ENCODE data around the gene AGER. TPM values are rescaled to one million over a fixed set of nuclear protein-coding genes. Genes with fewer than 3 reads are reported as not detected.
A peak's percentile ranks its signal among the peaks of the same experiment; 100 is the strongest.

Gene AGER
- total RNA-seq, 4 donors from 2014 or later = 0.59 to 1.7 (median 1.4) TPM

DNA sequence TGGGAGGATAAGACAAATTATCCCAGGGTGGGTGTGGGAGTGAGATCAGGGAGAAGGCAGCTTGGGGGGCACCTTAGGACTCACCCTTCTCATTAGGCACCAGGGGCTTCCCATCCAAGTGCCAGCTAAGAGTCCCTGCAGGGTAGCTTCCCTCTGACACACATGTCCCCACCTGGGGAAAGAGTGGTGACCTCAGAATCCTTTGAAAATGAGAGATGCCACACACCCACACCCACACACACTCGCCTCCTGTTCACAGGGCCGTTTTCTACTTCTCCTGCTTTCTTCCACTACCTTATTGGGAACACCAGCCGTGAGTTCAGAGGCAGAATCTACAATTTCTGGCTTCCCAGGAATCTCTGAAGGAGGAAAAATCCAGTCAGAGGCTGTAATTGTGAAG lies 1.0 kb downstream of the AGER start:
- DNase-seq = no peak
- 63 to 79% methylated on average over 3 of the region's 3 CpGs for WGBS, 2 donors
- Histone ChIP-seq H3K4me1 (peaks cover 14 to 79% (median 44%) of the 10 kb centered on the region in 3 donors), H3K36me3 (peaks cover 15 to 71% (median 19%) of the 10 kb centered on the region in 3 donors), H3K4me3 (no peak overlapping the region), H3K27me3 (no peaks in the 10 kb centered on the region), H3K27ac (peak overlapping the region in 3 of 4 donors; percentile 66 to 99 (median 99)), H3K9me3 (no peaks in the 10 kb centered on the region)
- TF ChIP-seq POLR2A (IDR thresholded peaks at IDR 0.05) = no peak
- TF ChIP-seq, protein P1, sequence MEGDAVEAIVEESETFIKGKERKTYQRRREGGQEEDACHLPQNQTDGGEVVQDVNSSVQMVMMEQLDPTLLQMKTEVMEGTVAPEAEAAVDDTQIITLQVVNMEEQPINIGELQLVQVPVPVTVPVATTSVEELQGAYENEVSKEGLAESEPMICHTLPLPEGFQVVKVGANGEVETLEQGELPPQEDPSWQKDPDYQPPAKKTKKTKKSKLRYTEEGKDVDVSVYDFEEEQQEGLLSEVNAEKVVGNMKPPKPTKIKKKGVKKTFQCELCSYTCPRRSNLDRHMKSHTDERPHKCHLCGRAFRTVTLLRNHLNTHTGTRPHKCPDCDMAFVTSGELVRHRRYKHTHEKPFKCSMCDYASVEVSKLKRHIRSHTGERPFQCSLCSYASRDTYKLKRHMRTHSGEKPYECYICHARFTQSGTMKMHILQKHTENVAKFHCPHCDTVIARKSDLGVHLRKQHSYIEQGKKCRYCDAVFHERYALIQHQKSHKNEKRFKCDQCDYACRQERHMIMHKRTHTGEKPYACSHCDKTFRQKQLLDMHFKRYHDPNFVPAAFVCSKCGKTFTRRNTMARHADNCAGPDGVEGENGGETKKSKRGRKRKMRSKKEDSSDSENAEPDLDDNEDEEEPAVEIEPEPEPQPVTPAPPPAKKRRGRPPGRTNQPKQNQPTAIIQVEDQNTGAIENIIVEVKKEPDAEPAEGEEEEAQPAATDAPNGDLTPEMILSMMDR (IDR thresholded peaks at IDR 0.05) = no peak
- intact Hi-C loops (cut with DNase I) = no loop called here

DNA sequence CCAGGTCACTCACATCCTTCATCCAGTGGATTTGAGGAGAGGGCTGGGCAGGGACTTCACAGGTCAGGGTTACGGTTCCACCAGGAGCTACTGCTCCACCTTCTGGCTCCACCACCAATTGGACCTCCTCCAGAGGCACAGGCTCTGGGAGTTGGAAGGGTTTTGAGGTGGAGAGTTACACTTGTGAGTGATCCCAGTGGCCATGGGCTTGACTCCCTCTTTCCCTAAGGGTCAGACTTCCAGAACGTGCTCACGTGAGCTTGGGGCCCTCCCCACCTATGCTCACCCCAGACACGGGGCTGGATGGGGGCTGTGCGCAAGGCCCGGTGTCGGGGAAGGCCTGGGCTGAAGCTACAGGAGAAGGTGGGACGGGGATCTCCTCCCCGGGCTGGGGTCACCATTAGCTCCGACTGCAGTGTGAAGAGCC lies 1.5 kb downstream of the AGER start:
- Histone ChIP-seq H3K4me1 (peaks cover 10 to 74% (median 39%) of the 10 kb centered on the region in 3 donors), H3K9me3 (no peaks in the 10 kb centered on the region), H3K4me3 (no peak overlapping the region), H3K27me3 (no peaks in the 10 kb centered on the region), H3K36me3 (peaks cover 12 to 67% (median 19%) of the 10 kb centered on the region in 3 donors), H3K27ac (peak overlapping the region; percentile 14 to 99 (median 46))
- intact Hi-C loops (cut with DNase I) = no loop called here
- TF ChIP-seq, protein P1 (IDR thresholded peaks at IDR 0.05) = no peak
- WGBS, 2 donors = 73 to 78% methylated on average over 1 to 2 of the region's 10 CpGs
- no peak for DNase-seq

DNA sequence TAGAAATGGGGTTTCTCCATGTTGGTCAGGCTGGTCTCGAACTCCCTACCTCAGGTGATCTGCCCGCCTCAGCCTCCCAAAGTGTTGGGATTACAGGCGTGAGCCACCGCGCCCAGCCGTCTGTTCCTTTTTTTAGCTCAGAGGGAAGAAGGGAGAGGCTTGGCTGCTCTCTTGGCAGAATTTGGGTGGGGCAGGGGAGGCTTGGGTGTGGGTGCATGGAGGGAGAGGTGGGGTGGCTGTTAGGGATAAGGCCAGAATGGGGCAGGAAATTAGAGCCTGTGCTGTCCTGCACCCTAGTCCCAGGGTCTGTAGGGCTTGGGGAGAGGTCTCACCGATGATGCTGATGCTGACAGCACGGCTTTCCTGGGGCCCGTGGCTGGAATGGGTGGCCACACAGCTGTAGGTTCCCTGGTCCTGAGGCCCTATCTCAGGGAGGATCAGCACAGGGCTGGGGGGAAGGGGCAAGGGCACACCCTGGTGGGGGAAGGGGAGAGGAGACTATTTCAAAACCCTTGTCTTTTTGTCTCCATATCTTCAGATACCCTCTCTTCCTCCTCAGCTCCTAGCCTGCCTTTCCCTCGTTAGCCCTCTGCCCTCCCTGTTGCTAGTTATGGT lies 2.0 kb downstream of the AGER start:
- Histone ChIP-seq H3K27me3 (no peaks in the 10 kb centered on the region), H3K4me1 (peaks cover 10 to 73% (median 37%) of the 10 kb centered on the region in 3 donors), H3K36me3 (peaks cover 6 to 61% (median 14%) of the 10 kb centered on the region in 3 donors), H3K27ac (peak overlapping the region; percentile 14 to 99 (median 24)), H3K9me3 (no peaks in the 10 kb centered on the region), H3K4me3 (no peak overlapping the region)
- TF ChIP-seq, protein P1 (IDR thresholded peaks at IDR 0.05) = no peak
- TF ChIP-seq POLR2A (IDR thresholded peaks at IDR 0.05) = no peak
- DNase-seq = no peak
- WGBS, 2 donors = 84 to 91% methylated on average over 3 to 7 of the region's 10 CpGs
- intact Hi-C loops (cut with DNase I) = no loop called here

DNA sequence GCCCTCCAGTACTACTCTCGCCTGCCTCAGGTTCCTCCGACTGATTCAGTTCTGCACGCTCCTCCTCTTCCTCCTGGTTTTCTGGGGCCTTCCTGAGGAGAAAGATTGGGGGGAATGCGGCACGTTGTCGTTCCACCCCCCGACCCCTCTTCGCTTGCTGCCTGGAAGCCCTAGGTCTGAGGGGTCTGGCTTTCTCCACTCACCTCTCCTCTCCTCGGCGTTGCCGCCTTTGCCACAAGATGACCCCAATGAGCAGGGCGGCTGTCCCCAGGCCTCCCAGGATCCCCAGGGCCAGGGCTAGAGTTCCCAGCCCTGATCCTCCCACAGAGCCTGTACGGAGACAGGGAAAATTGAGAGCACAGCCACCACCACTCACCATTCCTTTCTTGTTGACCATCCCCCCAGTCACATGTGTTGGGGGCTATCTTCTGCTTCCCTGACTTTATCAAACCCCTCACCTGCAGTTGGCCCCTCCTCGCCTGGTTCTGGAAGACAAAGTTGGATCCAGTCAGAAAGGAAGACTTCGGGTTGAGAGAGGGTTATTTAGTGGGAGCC lies 2.8 kb downstream of the AGER start:
- H3K36me3 ChIP-seq = peaks cover 6 to 53% (median 6%) of the 10 kb centered on the region in 3 donors
- no peaks in the 10 kb centered on the region for H3K9me3 ChIP-seq
- peaks cover 17 to 73% (median 39%) of the 10 kb centered on the region in 3 donors for H3K4me1 ChIP-seq
- DNase-seq = no peak
- H3K27me3 ChIP-seq = no peaks in the 10 kb centered on the region
- H3K4me3 ChIP-seq = no peak overlapping the region
- H3K27ac ChIP-seq = peak overlapping the region in 3 of 4 donors; percentile 9 to 99 (median 14)
- TF ChIP-seq POLR2A (IDR thresholded peaks at IDR 0.05) = no peak
- TF ChIP-seq, protein P1 (IDR thresholded peaks at IDR 0.05) = no peak
- intact Hi-C loops (cut with DNase I) = no loop called here
- WGBS, 2 donors = 93% methylated on average over 14 of the region's 15 CpGs

DNA sequence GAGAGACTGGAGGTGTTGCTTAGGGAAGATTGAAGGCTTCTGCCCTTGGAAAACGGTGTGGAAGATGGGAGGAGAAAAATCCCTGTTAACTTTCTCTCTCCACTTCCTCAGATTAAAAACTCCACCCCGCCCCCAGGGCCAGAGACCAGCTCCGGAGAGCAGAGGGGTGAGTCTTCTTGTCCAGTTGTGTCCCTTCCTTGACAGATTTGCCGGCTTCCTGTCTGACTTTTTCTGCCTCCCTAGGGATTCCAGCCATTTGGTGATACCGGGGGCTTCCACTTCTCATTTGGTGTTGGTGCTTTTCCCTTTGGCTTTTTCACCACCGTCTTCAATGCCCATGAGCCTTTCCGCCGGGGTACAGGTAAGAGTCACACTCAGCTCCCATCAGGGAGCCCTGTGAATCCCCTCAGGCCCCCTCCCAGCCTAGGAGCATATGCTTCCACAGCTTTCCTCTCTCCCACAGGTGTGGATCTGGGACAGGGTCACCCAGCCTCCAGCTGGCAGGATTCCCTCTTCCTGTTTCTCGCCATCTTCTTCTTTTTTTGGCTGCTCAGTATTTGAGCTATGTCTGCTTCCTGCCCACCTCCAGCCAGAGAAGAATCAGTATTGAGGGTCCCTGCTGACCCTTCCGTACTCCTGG lies 4.2 kb downstream of the AGER start:
- Histone ChIP-seq H3K36me3 (peaks cover 6 to 49% (median 6%) of the 10 kb centered on the region in 3 donors), H3K4me1 (peaks cover 26 to 70% (median 40%) of the 10 kb centered on the region in 3 donors), H3K4me3 (peak overlapping the region in 1 of 4 donors; percentile 66), H3K27ac (peak overlapping the region in 3 of 4 donors; percentile 40 to 97 (median 96)), H3K27me3 (no peaks in the 10 kb centered on the region), H3K9me3 (no peaks in the 10 kb centered on the region)
- TF ChIP-seq, protein P1 (IDR thresholded peaks at IDR 0.05) = no peak
- no peak for TF ChIP-seq POLR2A (IDR thresholded peaks at IDR 0.05)
- WGBS, 2 donors = 58 to 64% methylated on average over 10 of the region's 10 CpGs
- intact Hi-C loops (cut with DNase I) = no loop called here
- no peak for DNase-seq
